H1 (cell line): ENCODE measurements around the gene PCIF1. TPM values are rescaled to one million over a fixed set of nuclear protein-coding genes. Genes with fewer than 3 reads are reported as not detected.

Experiments
- ASH2L ChIP-seq: fragments of 200-600, 300-600 bp; sonication (generic); IDR thresholded peaks from one replicate; pipeline ENCODE4 v1.7.1; 2017; ENCODE audit warnings: low read length
- KDM1A ChIP-seq: fragments of 200-600, 300-600 bp; sonication (generic); IDR thresholded peaks from 2 replicates; pipeline ENCODE4 v1.7.1; 2016; ENCODE audit warnings: mild to moderate bottlenecking, low read length, borderline replicate concordance
- SP1 ChIP-seq: IDR thresholded peaks from 2 replicates; pipeline ENCODE4 v1.6.1; 2011; ENCODE audit warnings: low read depth, low read length
- TEAD4 ChIP-seq: IDR thresholded peaks from 2 replicates; pipeline ENCODE4 v1.6.1; 2012; ENCODE audit warnings: low read depth, low read length, inconsistent platforms, mixed read lengths
- polyA plus RNA-seq, 7 experiments: library from polyadenylated mRNA; depleted of rRNA in 3 of 7; stranded (reverse) in 5 of 7; unstranded in 2 of 7; fragments of >200 nt in 5 of 7; fragments of 200-250 nt in 2 of 7; gene quantifications; 1 replicate in 5 of 7; 2 replicates in 1 of 7; 4 replicates in 1 of 7; pipeline versions ENCODE4 v1.2.1 to v1.2.3, GENCODE V29; 2011 to 2013; ENCODE audit warnings: missing spikeins in 2 of 7, mixed read lengths in 2 of 7
- total RNA-seq: library from RNA; stranded (reverse); fragmentation: NEBNext Ultra II Directional; extraction: Animal tissue kit (Norgen Biotek cat#: 25700); gene quantifications from 2 replicates; pipeline ENCODE4 v1.2.1, GENCODE V29; 2021

PCIF1 gene
- total and polyA plus RNA-seq, 2 of the 8 experiments (the other 6 are each of a cell fraction or from before 2014, with no cell fraction given): 30.3 to 30.6 TPM

DNA sequence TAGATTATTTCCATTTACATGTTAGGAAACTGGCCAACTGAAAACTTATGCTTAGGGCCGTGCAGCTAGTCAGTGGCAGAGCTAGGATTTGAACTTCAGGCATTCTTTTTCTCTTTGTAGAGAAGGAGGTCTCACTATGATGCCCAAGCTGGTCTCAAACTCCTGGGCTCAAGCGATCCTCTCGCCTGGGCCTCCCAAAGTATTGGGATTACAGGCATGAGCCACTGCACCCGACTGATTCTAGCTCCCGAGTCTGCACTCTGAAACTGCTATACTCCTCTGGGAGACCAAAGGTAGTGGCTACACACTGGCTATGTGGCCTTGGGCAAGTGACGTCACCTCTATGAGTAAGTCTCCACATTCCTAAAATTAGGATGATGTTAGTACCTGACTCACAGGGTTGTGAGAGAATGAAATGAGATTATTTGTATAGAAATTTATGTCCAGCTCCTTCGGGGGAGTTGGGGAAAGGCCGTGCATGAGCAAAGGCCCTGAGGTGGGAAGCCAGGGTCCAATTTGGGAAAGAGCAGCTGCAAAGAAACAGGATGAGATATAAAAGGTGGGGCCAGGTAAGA is 28.9 kb upstream of the PCIF1 start (continued):
- TF ChIP-seq ASH2L: no peak
- no peak for TF ChIP-seq SP1
- no peak for TF ChIP-seq TEAD4
- no peak for TF ChIP-seq KDM1A
